Keratinocyte (primary cell): ENCODE data around the gene RARRES1. TPM values are rescaled to one million over a fixed set of nuclear protein-coding genes. Genes with fewer than 3 reads are reported as not detected.

Source experiments
- DNase-seq: peaks from one replicate; pipeline ENCODE4 v3.0.0-alpha.2; 2011; ENCODE audit warnings: low read depth, missing footprints, low spot score
- FAIRE-seq: peaks from 2 replicates; lab custom pipeline; 2011; peaks lifted over from hg19 to GRCh38; lab: Jason Lieb, UNC
- H2AFZ ChIP-seq: 2 replicates; pipeline ENCODE4 v1.6.0; 2012; ENCODE audit warnings: low read length, control low read depth, inconsistent platforms; ENCODE audit not compliant: control insufficient read depth
- H3K27ac ChIP-seq: 2 replicates; pipeline ENCODE4 v1.5.1; 2011; ENCODE audit warnings: low read length; ENCODE audit not compliant: control insufficient read depth, insufficient read depth
- H3K27me3 ChIP-seq: 3 replicates; pipeline ENCODE4 v1.6.0; 2011; ENCODE audit warnings: low read length; ENCODE audit not compliant: control insufficient read depth, insufficient read depth; ENCODE audit errors: extremely low read depth
- H3K36me3 ChIP-seq, 2 experiments: 2 replicates in 1 of 2; 3 replicates in 1 of 2; pipeline ENCODE4 v1.5.1; 2011; ENCODE audit warnings: low read length in 2 of 2, mild to moderate bottlenecking in 1 of 2; ENCODE audit not compliant: control insufficient read depth in 2 of 2, insufficient read depth in 2 of 2; ENCODE audit errors: extremely low read depth in 1 of 2
- H3K4me1 ChIP-seq: 3 replicates; pipeline ENCODE4 v1.5.1; 2011; ENCODE audit warnings: low read length; ENCODE audit not compliant: control insufficient read depth, insufficient read depth; ENCODE audit errors: extremely low read depth
- H3K4me2 ChIP-seq: 3 replicates; pipeline ENCODE4 v1.6.0; 2011; ENCODE audit warnings: low read depth, low read length; ENCODE audit not compliant: control insufficient read depth, insufficient read depth; ENCODE audit errors: extremely low read depth
- H3K4me3 ChIP-seq, 3 experiments: fragments of 200-600 bp in 1 of 3; sonication (generic) in 1 of 3; 2 replicates in 2 of 3; 3 replicates in 1 of 3; pipeline ENCODE4 v1.5.1; 2011 to 2016; ENCODE audit warnings: low read length in 3 of 3, mild to moderate bottlenecking in 3 of 3, control low read depth in 2 of 3, inconsistent platforms in 1 of 3, low read depth in 1 of 3, mixed read lengths in 1 of 3, mixed run types in 1 of 3, moderate library complexity in 1 of 3; ENCODE audit not compliant: control insufficient read depth in 2 of 3, insufficient read depth in 2 of 3; ENCODE audit errors: extremely low read depth in 1 of 3
- H3K79me2 ChIP-seq: 2 replicates; pipeline ENCODE4 v1.6.0; 2012; ENCODE audit warnings: low read length; ENCODE audit not compliant: control insufficient read depth, insufficient read depth
- H3K9ac ChIP-seq: 3 replicates; pipeline ENCODE4 v1.6.0; 2011; ENCODE audit warnings: low read length; ENCODE audit not compliant: control insufficient read depth, insufficient read depth; ENCODE audit errors: extremely low read depth
- H3K9me1 ChIP-seq: 3 replicates; pipeline ENCODE4 v1.6.0; 2011; ENCODE audit warnings: low read length; ENCODE audit not compliant: control insufficient read depth, insufficient read depth; ENCODE audit errors: extremely low read depth
- H3K9me3 ChIP-seq: 2 replicates; pipeline ENCODE4 v1.5.1; 2012; ENCODE audit warnings: low read depth, low read length; ENCODE audit not compliant: control insufficient read depth
- H4K20me1 ChIP-seq: 3 replicates; pipeline ENCODE4 v1.6.0; 2011; ENCODE audit warnings: low read length; ENCODE audit not compliant: control insufficient read depth, insufficient read depth; ENCODE audit errors: extremely low read depth
- CTCF ChIP-seq, 3 experiments: IDR thresholded peaks in 1 of 3; conservative IDR thresholded peaks in 1 of 3; optimal IDR thresholded peaks in 1 of 3; 2 replicates in 2 of 3; 3 replicates in 1 of 3; pipeline versions ENCODE3 to v1.5.1; 2011; ENCODE audit warnings: low read length in 3 of 3, mild to moderate bottlenecking in 3 of 3, moderate library complexity in 2 of 3, control low read depth in 1 of 3, inconsistent platforms in 1 of 3; ENCODE audit not compliant: insufficient read depth in 2 of 3; ENCODE audit errors: extremely low read depth in 1 of 3
- EZH2 ChIP-seq: IDR thresholded peaks from one replicate; pipeline ENCODE4 v1.6.1; 2012; ENCODE audit warnings: inconsistent platforms, mild to moderate bottlenecking, low read length, moderate library complexity
- dilution Hi-C: fragments of 300-500 bp; cut with MboI; formaldehyde crosslinking; loops from one replicate; pipeline ENCODE4 v1.7.0; 2020; ENCODE audit warnings: low sequenced_read_pairs; ENCODE audit not compliant: extremely low pct_ligation_motif_present
- polyA plus RNA-seq, 5 experiments: library from polyadenylated mRNA; depleted of rRNA in 3 of 5; stranded (reverse) in 3 of 5; stranded (forward) in 1 of 5; unstranded in 1 of 5; fragments of >200 nt; gene quantifications; 1 replicate in 1 of 5; 2 replicates in 3 of 5; 3 replicates in 1 of 5; pipeline versions ENCODE4 v1.2.1 to v1.2.3, GENCODE V29; 2011 to 2012; ENCODE audit warnings: missing spikeins in 2 of 5, low read depth in 1 of 5, low replicate concordance in 1 of 5

RARRES1 gene
- polyA plus RNA-seq, 1 donor (not counting 4 experiments of a cell fraction or from before 2014, with no cell fraction given) = not detected

DNA sequence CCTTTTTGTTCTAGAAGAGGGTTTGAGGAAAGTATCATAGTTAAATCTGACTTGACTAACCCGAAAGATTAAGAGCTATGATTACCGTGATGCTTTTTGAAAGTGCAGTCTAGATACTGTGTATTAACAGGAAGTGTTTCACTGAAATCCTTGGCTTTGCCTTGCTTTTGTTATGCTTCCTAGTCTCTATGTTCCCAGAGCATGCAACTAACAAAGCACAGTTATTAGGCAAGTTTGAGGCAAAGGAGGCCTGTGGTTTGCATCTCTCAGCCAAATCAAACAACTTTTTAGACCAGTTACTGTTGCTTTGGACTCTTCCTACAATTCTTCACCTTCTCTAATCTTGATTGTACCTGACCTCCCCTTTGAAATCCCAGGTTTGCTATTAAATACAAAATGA, 63.8 kb downstream of the RARRES1 start:
- no peak overlapping the region for H3K4me2 ChIP-seq

GRCh38 chr3:158666416-158666815, 65.8 kb downstream of the RARRES1 start:
- Histone ChIP-seq H3K9me1 (no peaks in the 10 kb centered on the region), H3K27ac (no peak overlapping the region), H3K4me2 (no peak overlapping the region), H2AFZ (no peak overlapping the region), H3K36me3 (peaks cover 13 to 16% of the 10 kb centered on the region in 2 experiments), H3K4me1 (no peaks in the 10 kb centered on the region), H4K20me1 (no peaks in the 10 kb centered on the region), H3K27me3 (no peaks in the 10 kb centered on the region), H3K4me3 (no peak overlapping the region), H3K9me3 (no peaks in the 10 kb centered on the region), H3K9ac (no peak overlapping the region), H3K79me2 (no peaks in the 10 kb centered on the region)
- no peak for TF ChIP-seq EZH2
- no peak for TF ChIP-seq CTCF (optimal IDR thresholded peaks at IDR 0.05 in 1 of 3, IDR thresholded peaks at IDR 0.05 in 1 of 3, conservative IDR thresholded peaks at IDR 0.05 in 1 of 3; ENCODE audit: extremely low read depth in 1 of 3, insufficient read depth in 2 of 3, low read length in 3 of 3)
- DNase-seq (no peak), FAIRE-seq (no peak)
- dilution Hi-C loops = no loop called here

More for the DNA sequence above, 63.8 kb downstream of the RARRES1 start:
- H3K79me2 ChIP-seq = no peaks in the 10 kb centered on the region
- no peaks in the 10 kb centered on the region for H3K9me1 ChIP-seq
- no peaks in the 10 kb centered on the region for H4K20me1 ChIP-seq
- no peak overlapping the region for H3K27ac ChIP-seq
- peaks cover 11 to 13% of the 10 kb centered on the region in 2 experiments for H3K36me3 ChIP-seq
- peaks cover 7% of the 10 kb centered on the region for H3K4me1 ChIP-seq
- no peaks in the 10 kb centered on the region for H3K9me3 ChIP-seq
- FAIRE-seq = no peak
- H3K27me3 ChIP-seq = no peaks in the 10 kb centered on the region
- no peak overlapping the region for H3K9ac ChIP-seq
- H2AFZ ChIP-seq = no peak overlapping the region
- dilution Hi-C loops = no loop called here
- DNase-seq = no peak
- no peak overlapping the region for H3K4me3 ChIP-seq
- TF ChIP-seq EZH2 = no peak
- no peak for TF ChIP-seq CTCF (optimal IDR thresholded peaks at IDR 0.05 in 1 of 3, IDR thresholded peaks at IDR 0.05 in 1 of 3, conservative IDR thresholded peaks at IDR 0.05 in 1 of 3; ENCODE audit: extremely low read depth in 1 of 3, insufficient read depth in 2 of 3, low read length in 3 of 3)
